H9 (cell line): ENCODE results near the gene RASGRF1. TPM values are rescaled to one million over a fixed set of nuclear protein-coding genes. Genes with fewer than 3 reads are reported as not detected.
A peak's percentile ranks its signal among the peaks of the same experiment; 100 is the strongest.

Experiments
- DNase-seq: peaks from one replicate; pipeline ENCODE4 v3.0.0-alpha.2; 2017
- H2AFZ ChIP-seq: one replicate; pipeline ENCODE4 v1.6.1; 2013; ENCODE audit warnings: mild to moderate bottlenecking, low read length, control low read depth, moderate library complexity
- H2AK5ac ChIP-seq: 2 replicates; pipeline ENCODE4 v1.6.1; 2013; ENCODE audit warnings: low read length, control low read depth, mixed read lengths; ENCODE audit not compliant: insufficient read length
- H2BK120ac ChIP-seq: one replicate; pipeline ENCODE4 v1.6.1; 2013; ENCODE audit warnings: low read depth, mild to moderate bottlenecking, low read length, control low read depth, inconsistent platforms; ENCODE audit not compliant: poor library complexity, severe bottlenecking
- H2BK12ac ChIP-seq: 2 replicates; pipeline ENCODE4 v1.6.1; 2013; ENCODE audit warnings: low read length, control low read depth, mixed read lengths, low read depth; ENCODE audit not compliant: insufficient read length
- H2BK15ac ChIP-seq: 2 replicates; pipeline ENCODE4 v1.6.1; 2013; ENCODE audit warnings: low read depth, low read length, control low read depth
- H2BK20ac ChIP-seq: one replicate; pipeline ENCODE4 v1.6.1; 2013; ENCODE audit warnings: low read depth, mild to moderate bottlenecking, low read length, control low read depth, inconsistent platforms; ENCODE audit not compliant: poor library complexity, severe bottlenecking
- H2BK5ac ChIP-seq: 2 replicates; pipeline ENCODE4 v1.6.1; 2013; ENCODE audit warnings: low read length, control low read depth, mixed read lengths; ENCODE audit not compliant: insufficient read length
- H3K14ac ChIP-seq: 2 replicates; pipeline ENCODE4 v1.6.1; 2013; ENCODE audit warnings: low read length, control low read depth; ENCODE audit not compliant: insufficient read depth
- H3K18ac ChIP-seq: 2 replicates; pipeline ENCODE4 v1.6.1; 2013; ENCODE audit warnings: low read depth, mild to moderate bottlenecking, mixed read lengths, low read length, control low read depth; ENCODE audit not compliant: insufficient read length
- H3K23ac ChIP-seq: 2 replicates; pipeline ENCODE4 v1.6.1; 2013; ENCODE audit warnings: low read length, control low read depth, mixed read lengths, low read depth; ENCODE audit not compliant: insufficient read length
- H3K23me2 ChIP-seq: 2 replicates; pipeline ENCODE4 v1.6.1; 2013; ENCODE audit warnings: low read depth, mild to moderate bottlenecking, mixed read lengths, low read length, control low read depth; ENCODE audit not compliant: insufficient read length, poor library complexity, severe bottlenecking
- H3K27ac ChIP-seq: 2 replicates; pipeline ENCODE4 v1.5.1; 2013; ENCODE audit warnings: low read length, control low read depth, mixed read lengths, low read depth; ENCODE audit not compliant: insufficient read length
- H3K27me3 ChIP-seq: 2 replicates; pipeline ENCODE4 v1.6.1; 2013; ENCODE audit warnings: low read length, control low read depth, inconsistent platforms; ENCODE audit not compliant: insufficient read depth
- H3K4ac ChIP-seq: 2 replicates; pipeline ENCODE4 v1.6.1; 2013; ENCODE audit warnings: low read depth, mild to moderate bottlenecking, control low read depth, inconsistent platforms, low read length, moderate library complexity
- H3K4me1 ChIP-seq: 2 replicates; pipeline ENCODE4 v1.6.1; 2013; ENCODE audit warnings: low read length, control low read depth, inconsistent platforms; ENCODE audit not compliant: insufficient read depth
- H3K4me2 ChIP-seq: 2 replicates; pipeline ENCODE4 v1.6.1; 2013; ENCODE audit warnings: low read length, control low read depth, mixed read lengths; ENCODE audit not compliant: insufficient read length, insufficient read depth
- H3K56ac ChIP-seq: 2 replicates; pipeline ENCODE4 v1.6.1; 2013; ENCODE audit warnings: low read depth, mild to moderate bottlenecking, mixed read lengths, low read length, control low read depth; ENCODE audit not compliant: insufficient read length
- H3K79me1 ChIP-seq: 2 replicates; pipeline ENCODE4 v1.6.1; 2013; ENCODE audit warnings: low read depth, mild to moderate bottlenecking, moderate library complexity, low read length, control low read depth, inconsistent platforms; ENCODE audit not compliant: insufficient read depth, poor library complexity, severe bottlenecking
- H3K79me2 ChIP-seq: 2 replicates; pipeline ENCODE4 v1.6.1; 2013; ENCODE audit warnings: low read length, control low read depth, inconsistent platforms; ENCODE audit not compliant: insufficient read depth
- H3K9ac ChIP-seq: 2 replicates; pipeline ENCODE4 v1.6.1; 2013; ENCODE audit warnings: low read length, control low read depth, mixed read lengths; ENCODE audit not compliant: insufficient read length; ENCODE audit errors: extremely low read depth
- H3K9me3 ChIP-seq: one replicate; pipeline ENCODE4 v1.6.1; 2013; ENCODE audit warnings: low read depth, low read length, inconsistent platforms; ENCODE audit not compliant: control insufficient read depth
- H3T11ph ChIP-seq: one replicate; pipeline ENCODE4 v1.6.1; 2013; ENCODE audit warnings: mild to moderate bottlenecking, low read length, control low read depth, inconsistent platforms
- H4K20me1 ChIP-seq: one replicate; pipeline ENCODE4 v1.6.1; 2013; ENCODE audit not compliant: control insufficient read depth, insufficient read length, insufficient read depth
- H4K5ac ChIP-seq: 2 replicates; pipeline ENCODE4 v1.6.1; 2013; ENCODE audit warnings: low read depth, mild to moderate bottlenecking, mixed read lengths, low read length, control low read depth; ENCODE audit not compliant: insufficient read length
- H4K8ac ChIP-seq: replicated peaks from 2 replicates; pipeline ENCODE4 v1.6.1; 2013; ENCODE audit warnings: low read length, control low read depth, mixed read lengths, low read depth; ENCODE audit not compliant: insufficient read length
- H4K91ac ChIP-seq: 2 replicates; pipeline ENCODE4 v1.6.1; 2013; ENCODE audit warnings: low read depth, mild to moderate bottlenecking, moderate library complexity, mixed read lengths, low read length, control low read depth; ENCODE audit not compliant: insufficient read length
- H3K27ac Mint-ChIP-seq, 3 experiments: 2 replicates in 2 of 3; 3 replicates in 1 of 3; pipeline ENCODE4 v1.8.0; 2020 to 2021; ENCODE audit warnings: mixed read lengths in 3 of 3, mild to moderate bottlenecking in 1 of 3, moderate library complexity in 1 of 3
- H3K27me3 Mint-ChIP-seq: 2 replicates; pipeline ENCODE4 v1.8.0; 2021; ENCODE audit warnings: low read depth, mild to moderate bottlenecking, moderate library complexity, mixed read lengths
- H3K36me3 Mint-ChIP-seq, 3 experiments: 2 replicates in 2 of 3; 3 replicates in 1 of 3; pipeline ENCODE4 v1.8.0; 2020 to 2021; ENCODE audit warnings: low read depth in 3 of 3, mixed read lengths in 3 of 3; ENCODE audit not compliant: insufficient read depth in 1 of 3
- H3K4me1 Mint-ChIP-seq, 2 experiments: 2 replicates each; pipeline ENCODE4 v1.8.0; 2020; ENCODE audit warnings: mixed read lengths in 2 of 2
- H3K4me3 Mint-ChIP-seq, 2 experiments: 2 replicates in 1 of 2; 3 replicates in 1 of 2; pipeline ENCODE4 v1.8.0; 2020 to 2021; ENCODE audit warnings: mild to moderate bottlenecking in 2 of 2, mixed read lengths in 2 of 2, moderate library complexity in 1 of 2
- H3K9me3 Mint-ChIP-seq, 2 experiments: 2 replicates in 1 of 2; 3 replicates in 1 of 2; pipeline ENCODE4 v1.8.0; 2020; ENCODE audit warnings: mild to moderate bottlenecking in 2 of 2, mixed read lengths in 2 of 2, moderate library complexity in 1 of 2
- CTCF ChIP-seq: fragments of 200-600 bp; sonication (generic); conservative IDR thresholded peaks from 3 replicates; pipeline ENCODE4 v1.8.0; 2021; ENCODE audit warnings: antibody characterized with exemption, mild to moderate bottlenecking
- WGBS: extraction: QIAGEN DNeasy Blood & Tissue Kit; methylation state at CpG from one replicate; pipeline ENCODE4 v1.1.7; 2013; ENCODE audit warnings: missing lambda C conversion rate, low lambda C conversion rate, mixed read lengths; ENCODE audit not compliant: insufficient read length; ENCODE audit errors: extremely low coverage; 5-methylcytosine and 5-hydroxymethylcytosine counted together
- total RNA-seq: library from RNA; stranded (reverse); gene quantifications from 2 replicates; pipeline ENCODE4 v1.2.1, GENCODE V29; 2021

Gene RASGRF1
- total RNA-seq, 1 experiment from 2014 or later: 0.48 TPM

- no peaks in the 10 kb centered on the region; a peak in 1 of 7 replicates for H3K36me3 Mint-ChIP-seq
- DNase-seq: no peak
Observed at GRCh38 chr15:79122991-79123390, 32.4 kb upstream of the RASGRF1 start.

More at GRCh38 chr15:79122991-79123390, 32.4 kb upstream of the RASGRF1 start:
- H3K9me3 Mint-ChIP-seq: no peaks in the 10 kb centered on the region
- no peaks in the 10 kb centered on the region for H3K9me3 ChIP-seq
- no peak overlapping the region for H3K23ac ChIP-seq
- no peak overlapping the region for H3K9ac ChIP-seq
- H3K14ac ChIP-seq: no peak overlapping the region
- no peak overlapping the region for H3K4me3 Mint-ChIP-seq
- no peak overlapping the region for H3K4me2 ChIP-seq
- H3K79me1 ChIP-seq: no peaks in the 10 kb centered on the region
- no peak overlapping the region for H2BK20ac ChIP-seq
- H4K8ac ChIP-seq: no peak overlapping the region
- no peak overlapping the region for H2BK15ac ChIP-seq
- H3T11ph ChIP-seq: no peak overlapping the region
- no peak overlapping the region for H2AK5ac ChIP-seq
- no peaks in the 10 kb centered on the region for H3K23me2 ChIP-seq
- H3K27ac Mint-ChIP-seq: no peak overlapping the region
- H3K79me2 ChIP-seq: no peaks in the 10 kb centered on the region
- no peak overlapping the region for H2BK12ac ChIP-seq
- no peak overlapping the region for H3K18ac ChIP-seq
- H4K91ac ChIP-seq: no peak overlapping the region
- no peaks in the 10 kb centered on the region for H3K27me3 ChIP-seq
- peak overlapping the region; percentile 38 for H3K56ac ChIP-seq
- no peak overlapping the region for H3K4ac ChIP-seq
- H2BK120ac ChIP-seq: no peak overlapping the region
- no peak for TF ChIP-seq CTCF
- H2AFZ ChIP-seq: no peak overlapping the region
- peaks cover 26% of the 10 kb centered on the region for H3K27me3 Mint-ChIP-seq
- H3K27ac ChIP-seq: no peak overlapping the region
- no peak overlapping the region for H2BK5ac ChIP-seq
- H4K20me1 ChIP-seq: no peaks in the 10 kb centered on the region
- no peaks in the 10 kb centered on the region for H3K4me1 ChIP-seq
- no peak overlapping the region for H4K5ac ChIP-seq
- H3K4me1 Mint-ChIP-seq: no peaks in the 10 kb centered on the region
- no CpG with 5 or more reads among the region's 12 CpGs for WGBS
